Loucy (cell line): ENCODE data around the gene HPCA.

Source experiments
- H2AFZ ChIP-seq: fragments of 200-600 bp; sonication (generic); 2 replicates; pipeline ENCODE4 v1.6.0; 2016; ENCODE audit warnings: antibody characterized with exemption, mild to moderate bottlenecking, low read length, moderate library complexity
- H3F3A ChIP-seq: fragments of 200-600 bp; 2 replicates; pipeline ENCODE4 v1.6.0; 2016; ENCODE audit warnings: antibody characterized with exemption, low read depth, mild to moderate bottlenecking
- H3K27me3 ChIP-seq: fragments of 200-600 bp; sonication (generic); 2 replicates; pipeline ENCODE4 v1.6.1; 2014; ENCODE audit warnings: low read length, mild to moderate bottlenecking; ENCODE audit not compliant: insufficient read depth, poor library complexity, severe bottlenecking
- H3K36me3 ChIP-seq: fragments of 200-600 bp; sonication (generic); 2 replicates; pipeline ENCODE4 v1.6.1; 2016; ENCODE audit warnings: low read length; ENCODE audit not compliant: insufficient read depth
- H3K4me1 ChIP-seq: fragments of 200-600 bp; sonication (generic); 2 replicates; pipeline ENCODE4 v1.5.1; 2014; ENCODE audit warnings: low read length, mild to moderate bottlenecking; ENCODE audit not compliant: insufficient read depth, poor library complexity, severe bottlenecking
- H3K4me2 ChIP-seq: fragments of 200-600 bp; sonication (generic); 2 replicates; pipeline ENCODE4 v1.6.0; 2014; ENCODE audit warnings: antibody characterized with exemption, low read length, low read depth, mild to moderate bottlenecking; ENCODE audit not compliant: poor library complexity, severe bottlenecking
- H3K4me3 ChIP-seq: fragments of 200-600 bp; sonication (generic); 2 replicates; pipeline ENCODE4 v1.5.1; 2014; ENCODE audit warnings: low read length, mild to moderate bottlenecking, mixed read lengths; ENCODE audit not compliant: poor library complexity, severe bottlenecking
- H3K79me2 ChIP-seq: fragments of 200-600 bp; sonication (generic); 2 replicates; pipeline ENCODE4 v1.6.1; 2014; ENCODE audit warnings: low read length; ENCODE audit not compliant: insufficient read depth
- H3K9ac ChIP-seq: fragments of 200-600 bp; sonication (generic); 2 replicates; pipeline ENCODE4 v1.6.0; 2014; ENCODE audit warnings: mild to moderate bottlenecking, low read depth, low read length, moderate library complexity; ENCODE audit not compliant: poor library complexity, severe bottlenecking
- H3K9me2 ChIP-seq: fragments of 200-600 bp; sonication (generic); replicated peaks from 2 replicates; pipeline ENCODE4 v1.6.1; 2016; ENCODE audit warnings: low read depth, low read length, mixed read lengths
- H3K9me3 ChIP-seq: fragments of 200-600 bp; sonication (generic); 2 replicates; pipeline ENCODE4 v1.6.1; 2014; ENCODE audit warnings: mild to moderate bottlenecking, antibody characterized with exemption, low read length, low read depth; ENCODE audit not compliant: insufficient read depth
- H4K20me1 ChIP-seq: fragments of 200-600 bp; sonication (generic); 2 replicates; pipeline ENCODE4 v1.6.0; 2014; ENCODE audit warnings: antibody characterized with exemption, low read length, mild to moderate bottlenecking; ENCODE audit not compliant: insufficient read depth, poor library complexity, severe bottlenecking
- CTCF ChIP-seq: fragments of 200-600 bp; sonication (generic); conservative IDR thresholded peaks from 2 replicates; pipeline ENCODE4 v1.5.1; 2014; ENCODE audit warnings: mild to moderate bottlenecking, antibody characterized with exemption, low read length
- EZH2phosphoT487 ChIP-seq: fragments of 200-600 bp; IDR thresholded peaks from 2 replicates; pipeline ENCODE4 v1.6.1; 2018; ENCODE audit warnings: antibody characterized with exemption, mild to moderate bottlenecking, moderate library complexity, borderline replicate concordance

The HPCA gene

GRCh38 chr1:32878183-32878582, 8.1 kb upstream of the HPCA start:
- H2AFZ ChIP-seq: no peak overlapping the region
- H3K4me2 ChIP-seq: no peak overlapping the region
- TF ChIP-seq EZH2phosphoT487 (no peak), CTCF (no peak)
- H4K20me1 ChIP-seq: no peaks in the 10 kb centered on the region
- H3K4me1 ChIP-seq: no peaks in the 10 kb centered on the region
- H3K9me3 ChIP-seq: no peaks in the 10 kb centered on the region
- H3K9ac ChIP-seq: no peak overlapping the region
- H3K4me3 ChIP-seq: no peak overlapping the region
- H3K79me2 ChIP-seq: no peaks in the 10 kb centered on the region
- no peaks in the 10 kb centered on the region for H3K27me3 ChIP-seq
- H3K9me2 ChIP-seq: no peaks in the 10 kb centered on the region
- no peaks in the 10 kb centered on the region for H3F3A ChIP-seq
- H3K36me3 ChIP-seq: no peaks in the 10 kb centered on the region

- Histone ChIP-seq H3K4me1 (no peaks in the 10 kb centered on the region), H3K27me3 (no peaks in the 10 kb centered on the region), H4K20me1 (no peaks in the 10 kb centered on the region), H3K9me2 (no peaks in the 10 kb centered on the region), H3F3A (no peaks in the 10 kb centered on the region), H3K4me2 (no peak overlapping the region), H3K79me2 (no peaks in the 10 kb centered on the region), H3K4me3 (no peak overlapping the region), H3K9ac (no peak overlapping the region), H2AFZ (no peak overlapping the region), H3K9me3 (no peaks in the 10 kb centered on the region), H3K36me3 (no peaks in the 10 kb centered on the region)
- TF ChIP-seq EZH2phosphoT487 (no peak), CTCF (no peak)
Observed at GRCh38 chr1:32878637-32879041, 7.7 kb upstream of the HPCA start.

- Histone ChIP-seq H3K27me3 (no peaks in the 10 kb centered on the region), H3K9ac (no peak overlapping the region), H3K4me3 (no peak overlapping the region), H3K79me2 (no peaks in the 10 kb centered on the region), H3K9me3 (no peaks in the 10 kb centered on the region), H3F3A (no peaks in the 10 kb centered on the region), H3K4me2 (no peak overlapping the region), H3K9me2 (no peaks in the 10 kb centered on the region), H4K20me1 (no peaks in the 10 kb centered on the region), H3K4me1 (no peaks in the 10 kb centered on the region), H3K36me3 (no peaks in the 10 kb centered on the region), H2AFZ (no peak overlapping the region)
- TF ChIP-seq CTCF (no peak), EZH2phosphoT487 (no peak)
Observed at GRCh38 chr1:32881291-32881690, 5.0 kb upstream of the HPCA start.
